HepG2 (cell line): ENCODE results near the gene TGFA. TPM values are rescaled to one million over a fixed set of nuclear protein-coding genes. Genes with fewer than 3 reads are reported as not detected.

ENCODE experiments used
- ETV6 ChIP-seq: sonication (generic); formaldehyde crosslinking; conservative IDR thresholded peaks from 2 replicates; pipeline ENCODE4 v1.4.0; 2020; ENCODE audit warnings: missing genetic modification reagents
- FUBP1 ChIP-seq: sonication (generic); formaldehyde crosslinking; IDR thresholded peaks from 2 replicates; pipeline ENCODE4 v1.5.1; 2020; ENCODE audit warnings: missing genetic modification reagents, mild to moderate bottlenecking, borderline replicate concordance
- GTF2F1 ChIP-seq: fragments of 150-350 bp; IDR thresholded peaks from 2 replicates; pipeline ENCODE4 v1.6.1; 2014; ENCODE audit warnings: low read length
- MXD1 ChIP-seq: sonication (generic); formaldehyde crosslinking; IDR thresholded peaks from 2 replicates; pipeline ENCODE4 v1.4.0; 2020; ENCODE audit warnings: mild to moderate bottlenecking, missing genetic modification reagents
- MXD4 ChIP-seq: IDR thresholded peaks from 2 replicates; pipeline ENCODE4 v1.6.1; 2016; ENCODE audit warnings: mild to moderate bottlenecking, missing biosample characterization, missing genetic modification reagents
- NKX3-1 ChIP-seq: sonication (generic); formaldehyde crosslinking; IDR thresholded peaks from 2 replicates; pipeline ENCODE4 v1.5.0; 2020; ENCODE audit warnings: missing genetic modification reagents
- PHF8 ChIP-seq: sonication (generic); formaldehyde crosslinking; IDR thresholded peaks from 2 replicates; pipeline ENCODE4 v1.5.0; 2020; ENCODE audit warnings: missing genetic modification reagents
- SMYD3 ChIP-seq: sonication (generic); formaldehyde crosslinking; IDR thresholded peaks from 2 replicates; pipeline ENCODE4 v1.8.1; 2023; ENCODE audit warnings: mild to moderate bottlenecking, missing genetic modification reagents
- THAP7 ChIP-seq: sonication (generic); formaldehyde crosslinking; IDR thresholded peaks from 2 replicates; pipeline ENCODE4 v1.8.1; 2023; ENCODE audit warnings: mild to moderate bottlenecking, missing genetic modification reagents
- ZBTB43 ChIP-seq: sonication (generic); formaldehyde crosslinking; conservative IDR thresholded peaks from 2 replicates; pipeline ENCODE4 v1.4.0; 2020; ENCODE audit warnings: missing genetic modification reagents
- ZBTB7A ChIP-seq: sonication (generic); formaldehyde crosslinking; IDR thresholded peaks from 2 replicates; pipeline ENCODE4 v1.8.0; 2022; ENCODE audit warnings: mild to moderate bottlenecking, missing genetic modification reagents
- ZC3H4 ChIP-seq: sonication (generic); formaldehyde crosslinking; IDR thresholded peaks from 2 replicates; pipeline ENCODE4 v1.4.0; 2020; ENCODE audit warnings: missing genetic modification reagents, borderline replicate concordance
- ZFP91 ChIP-seq: sonication (generic); formaldehyde crosslinking; IDR thresholded peaks from 2 replicates; pipeline ENCODE4 v1.9.0; 2022; ENCODE audit warnings: missing genetic modification reagents, mild to moderate bottlenecking, borderline replicate concordance
- ZMAT3 ChIP-seq: sonication (generic); formaldehyde crosslinking; conservative IDR thresholded peaks from 2 replicates; pipeline ENCODE4 v1.7.0; 2021; ENCODE audit warnings: missing genetic modification reagents
- ZNF10 ChIP-seq: sonication (generic); formaldehyde crosslinking; IDR thresholded peaks from 2 replicates; pipeline ENCODE4 v1.4.0; 2020; ENCODE audit warnings: mild to moderate bottlenecking, low read depth, missing genetic modification reagents, borderline replicate concordance
- ZNF383 ChIP-seq: sonication (generic); formaldehyde crosslinking; IDR thresholded peaks from 2 replicates; pipeline ENCODE4 v1.4.0; 2020; ENCODE audit warnings: missing genetic modification reagents, mild to moderate bottlenecking, borderline replicate concordance
- ZNF512B ChIP-seq: sonication (generic); formaldehyde crosslinking; IDR thresholded peaks from 2 replicates; pipeline ENCODE4 v1.5.1; 2020; ENCODE audit warnings: missing genetic modification reagents, mild to moderate bottlenecking, borderline replicate concordance
- ZNF557 ChIP-seq: sonication (generic); formaldehyde crosslinking; IDR thresholded peaks from 2 replicates; pipeline ENCODE4 v1.4.0; 2020; ENCODE audit warnings: missing genetic modification reagents
- polyA plus RNA-seq, 8 experiments: library from polyadenylated mRNA; depleted of rRNA in 3 of 8; stranded (reverse) in 7 of 8; unstranded in 1 of 8; fragments of >200 nt; fragmentation: Illumina TruSeq in 4 of 8; extraction: Trizol in 4 of 8; gene quantifications; 2 replicates each; pipeline versions ENCODE4 v1.2.1 to v1.2.3, GENCODE V29; 2011 to 2016; ENCODE audit warnings: low read depth in 4 of 8, missing spikeins in 1 of 8, mixed read lengths in 1 of 8; ENCODE audit not compliant: insufficient read depth in 1 of 8
- total RNA-seq, 5 experiments: library from RNA; depleted of rRNA; stranded (reverse); fragments of >200 nt; fragmentation: Illumina TruSeq; extraction: Trizol; gene quantifications; 2 replicates each; pipeline ENCODE4 v1.2.3, GENCODE V29; 2016; ENCODE audit warnings: low read depth in 1 of 5

TGFA gene
- total and polyA plus RNA-seq, 2 of the 13 experiments (the other 11 are each of a cell fraction or from before 2014, with no cell fraction given), result 7.8 to 15.3 TPM

GRCh38 chr2:70557171-70557838, 3.7 kb upstream of the TGFA start (continued):
- TF ChIP-seq ZC3H4 (CRISPR knock-in tag) (no peak), ZFP91 (CRISPR knock-in tag) (peak; percentile 72), ZMAT3 (CRISPR knock-in tag) (no peak; the same call in 1 of the 2 replicates), FUBP1 (CRISPR knock-in tag) (no peak), ZNF512B (peak; percentile 33; the same call in 1 of the 2 replicates), ETV6 (no peak), SMYD3 (CRISPR knock-in tag) (no peak), NKX3-1 (CRISPR knock-in tag) (peak; percentile 21; the same call in 1 of the 2 replicates), ZBTB7A (CRISPR knock-in tag) (no peak), ZNF383 (CRISPR knock-in tag) (no peak), ZNF10 (CRISPR knock-in tag) (no peak), GTF2F1 (no peak), THAP7 (CRISPR knock-in tag) (no peak), ZBTB43 (CRISPR knock-in tag) (peak; percentile 66; the same call in 1 of the 2 replicates), PHF8 (CRISPR knock-in tag) (peak; percentile 29; the same call in 1 of the 2 replicates), MXD4 (CRISPR knock-in tag) (peak; percentile 72), ZNF557 (no peak), MXD1 (no peak)
